ENCODE results near the gene LRRC45.

The LRRC45 gene

GRCh38 chr17:82008258-82008940 is 14.7 kb upstream of the LRRC45 start:
- DNase-seq, result no peak

DNA sequence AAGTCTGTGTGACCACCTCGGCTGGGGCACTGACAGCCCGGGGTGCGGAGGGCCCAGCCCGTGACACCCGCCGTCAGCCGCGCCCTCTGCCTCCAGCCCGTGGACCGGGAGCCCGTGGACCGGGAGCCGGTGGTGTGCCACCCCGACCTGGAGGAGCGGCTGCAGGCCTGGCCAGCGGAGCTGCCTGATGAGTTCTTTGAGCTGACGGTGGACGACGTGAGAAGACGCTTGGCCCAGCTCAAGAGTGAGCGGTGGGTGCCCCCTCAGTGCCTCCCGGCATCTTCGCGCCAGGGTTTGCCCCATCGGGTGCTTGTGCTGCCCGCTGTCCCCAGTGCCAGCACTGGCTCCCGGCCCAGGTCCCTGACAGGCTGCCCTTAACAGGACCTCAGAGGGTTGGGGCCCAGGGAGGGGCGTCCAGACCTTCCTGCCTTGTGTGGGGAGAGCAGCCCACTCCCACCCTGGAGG is 14.1 kb upstream of the LRRC45 start:
- DNase-seq, result no peak

GRCh38 chr17:82009413-82009812 is 13.7 kb upstream of the LRRC45 start:
- DNase-seq, result no peak

GRCh38 chr17:82010575-82011525 is 12.3 kb upstream of the LRRC45 start:
- no peak for DNase-seq

DNA sequence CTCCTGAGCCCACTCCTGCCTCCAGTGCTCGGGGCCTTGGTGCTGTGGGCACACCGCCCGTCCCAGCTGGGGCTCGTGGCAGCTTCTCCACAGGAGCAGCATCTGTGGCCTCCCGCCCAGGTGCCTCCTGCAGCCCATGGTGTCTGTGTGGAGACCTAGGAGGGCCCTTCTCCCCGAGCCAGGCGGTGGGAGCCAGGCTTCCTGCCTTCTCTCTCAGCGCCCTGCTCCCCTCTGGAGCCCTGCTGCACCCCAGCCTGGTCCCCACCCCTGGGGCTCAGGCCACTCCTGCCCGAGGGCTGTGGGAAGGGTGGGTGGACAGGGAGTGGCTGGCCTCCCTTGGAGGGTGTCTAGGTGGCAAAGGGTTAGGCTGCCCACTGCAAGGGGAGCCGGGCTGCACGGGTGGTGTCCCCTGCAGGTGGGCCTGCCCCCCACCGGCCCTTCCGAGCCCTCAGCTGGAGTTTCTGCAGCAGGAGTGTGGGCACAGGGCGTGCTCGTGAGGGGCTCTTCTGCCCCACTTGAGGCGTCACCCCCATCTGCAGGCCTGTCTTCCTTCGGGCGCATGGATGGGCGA is 11.4 kb upstream of the LRRC45 start:
- DNase-seq, result no peak

- no peak for DNase-seq
Measured at GRCh38 chr17:82012261-82012639, 10.9 kb upstream of the LRRC45 start.

- DNase-seq, result peak; percentile 90
Measured at GRCh38 chr17:82012640-82013295, 10.3 kb upstream of the LRRC45 start.

GRCh38 chr17:82013341-82013740 is 9.8 kb upstream of the LRRC45 start:
- no peak for DNase-seq

GRCh38 chr17:82013772-82014321 is 9.3 kb upstream of the LRRC45 start:
- no peak for DNase-seq

- no peak for DNase-seq
Measured at GRCh38 chr17:82014432-82014831, 8.7 kb upstream of the LRRC45 start.

GRCh38 chr17:82014971-82015310 is 8.2 kb upstream of the LRRC45 start:
- no peak for DNase-seq

DNA sequence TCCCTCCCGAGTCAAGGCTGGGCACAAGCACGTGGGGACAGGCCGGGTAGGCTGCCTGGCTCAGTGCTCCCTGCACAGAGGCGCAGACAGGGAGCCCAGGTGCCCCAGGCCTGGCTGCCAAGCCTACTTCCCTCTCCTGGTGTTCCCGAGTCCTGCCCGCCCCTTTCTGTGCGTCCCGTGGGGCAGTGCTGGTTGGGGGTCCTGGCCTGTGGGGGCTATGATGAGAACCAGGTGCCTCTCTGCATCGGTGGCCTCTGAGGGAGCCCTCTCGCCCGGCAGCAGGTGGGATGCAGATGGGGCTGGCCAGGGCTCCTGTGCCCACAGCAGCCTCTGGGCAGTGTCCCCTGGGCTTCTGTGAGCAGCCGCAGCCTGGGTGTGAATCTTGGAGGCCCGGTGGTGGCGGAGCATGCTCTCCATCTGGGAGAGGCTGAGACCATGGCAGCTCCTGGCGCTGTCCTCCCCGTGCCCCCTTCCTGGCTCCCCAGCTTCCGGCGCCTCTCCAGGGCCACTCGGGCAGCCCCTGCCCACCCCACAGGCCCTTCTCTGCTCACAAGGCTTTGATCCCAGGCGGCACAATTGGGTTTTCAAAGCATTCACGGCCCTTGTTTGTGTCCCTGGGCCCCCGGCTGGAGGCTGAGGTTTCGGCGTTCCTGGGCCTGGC is 7.7 kb upstream of the LRRC45 start:
- DNase-seq, result no peak

GRCh38 chr17:82016061-82016874 is 6.8 kb upstream of the LRRC45 start:
- no peak for DNase-seq

DNA sequence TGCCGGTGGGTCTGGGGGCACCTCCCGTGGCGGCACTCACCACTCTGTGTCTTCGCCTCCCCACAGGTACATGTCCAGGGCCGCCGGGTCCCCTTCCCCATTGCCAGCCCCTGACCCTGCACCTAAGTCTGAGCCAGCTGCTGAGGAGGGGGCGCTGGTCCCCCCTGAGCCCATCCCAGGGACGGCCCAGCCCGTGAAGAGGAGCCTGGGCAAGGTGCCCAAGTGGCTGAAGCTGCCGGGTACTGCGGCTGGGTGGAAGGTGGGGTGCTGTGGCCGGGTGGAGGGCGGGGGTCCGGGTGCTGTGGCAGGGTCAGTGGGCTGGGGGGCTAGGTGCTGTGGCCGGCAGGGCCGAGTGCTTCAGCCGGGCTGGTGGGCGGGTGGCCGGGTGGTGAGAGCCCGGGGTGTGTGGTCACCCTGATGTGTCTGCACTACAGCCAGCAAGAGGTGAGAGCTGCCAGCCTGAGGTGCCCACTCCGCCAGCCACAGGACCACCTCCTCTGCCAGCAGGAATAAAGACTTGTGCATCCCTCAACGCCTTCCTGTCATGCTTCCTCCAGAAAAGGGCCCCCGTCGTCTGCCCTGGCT is 6.1 kb upstream of the LRRC45 start:
- no peak for DNase-seq

- DNase-seq, result no peak
Measured at GRCh38 chr17:82017612-82018151, 5.4 kb upstream of the LRRC45 start.

GRCh38 chr17:82018152-82018988 is 4.7 kb upstream of the LRRC45 start:
- DNase-seq, result peak; percentile 49

- no peak for DNase-seq
Measured at GRCh38 chr17:82018989-82019689, 4.0 kb upstream of the LRRC45 start.

- DNase-seq, result peak; percentile 39
Measured at GRCh38 chr17:82019690-82020571, 3.2 kb upstream of the LRRC45 start.
